GM19193 (cell line): ENCODE results near the gene GP9.

Experiments
- POLR2A ChIP-seq: IDR thresholded peaks from 4 replicates; pipeline ENCODE4 v1.6.1; 2011; ENCODE audit not compliant: insufficient read depth, insufficient read length; ENCODE audit errors: extremely low read depth

GP9 gene

DNA sequence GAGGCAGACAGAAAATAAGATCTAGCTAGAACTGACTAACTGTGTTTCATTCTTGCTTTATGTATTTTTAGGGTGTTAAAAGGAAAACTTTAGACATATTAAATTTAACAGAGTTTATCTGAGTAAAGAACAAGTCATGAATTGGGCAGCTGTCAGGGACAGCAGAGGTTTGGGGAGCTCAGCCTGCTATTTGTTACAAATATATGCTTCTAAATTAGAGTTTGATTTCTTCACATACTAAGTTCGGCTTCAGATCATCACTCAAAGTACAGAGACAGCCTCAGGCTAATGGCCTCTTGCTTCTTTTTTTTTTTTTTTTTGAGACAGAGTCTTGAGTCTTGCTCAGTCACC, 37.6 kb upstream of the GP9 start:
- TF ChIP-seq POLR2A: no peak

DNA sequence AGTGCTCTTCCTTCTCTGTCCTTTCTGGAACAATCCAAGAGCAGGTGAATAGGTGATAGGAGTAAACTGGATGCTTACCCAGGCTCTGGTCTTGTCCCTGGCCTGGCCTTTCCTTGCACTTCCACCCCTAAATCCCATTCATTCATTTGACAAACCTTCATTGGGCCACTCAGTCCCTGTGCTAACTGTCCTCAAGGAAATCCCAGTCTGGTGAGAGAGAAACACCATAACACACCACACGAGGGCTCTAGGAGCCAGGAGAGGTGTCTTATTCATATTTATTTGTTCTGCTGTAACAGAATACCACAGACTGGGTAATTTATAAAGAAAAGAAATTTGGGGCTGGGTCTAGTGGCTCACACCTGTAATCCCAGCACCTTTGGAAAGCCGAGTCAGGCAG, 36.7 kb upstream of the GP9 start:
- TF ChIP-seq POLR2A: no peak

DNA sequence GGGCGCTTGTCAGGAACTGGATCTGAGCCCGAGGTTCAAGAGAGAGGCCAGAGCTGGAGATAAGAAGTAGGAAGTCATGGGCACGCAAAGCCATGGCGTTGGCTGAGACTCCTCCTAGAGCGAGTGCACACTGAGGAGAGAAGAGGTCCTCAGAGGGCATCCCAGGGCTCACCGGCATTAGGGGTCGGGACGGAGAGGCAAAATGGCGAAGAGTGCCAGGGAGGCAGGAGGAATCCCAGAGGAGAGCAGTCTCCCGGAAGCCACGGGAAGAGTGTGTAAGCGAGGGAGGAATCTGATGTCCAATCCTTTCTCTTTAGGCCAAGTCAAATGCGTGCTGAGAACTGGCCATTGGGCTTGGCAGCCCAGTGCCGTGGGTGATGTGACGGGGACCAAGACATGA, 35.5 kb upstream of the GP9 start:
- no peak for TF ChIP-seq POLR2A

DNA sequence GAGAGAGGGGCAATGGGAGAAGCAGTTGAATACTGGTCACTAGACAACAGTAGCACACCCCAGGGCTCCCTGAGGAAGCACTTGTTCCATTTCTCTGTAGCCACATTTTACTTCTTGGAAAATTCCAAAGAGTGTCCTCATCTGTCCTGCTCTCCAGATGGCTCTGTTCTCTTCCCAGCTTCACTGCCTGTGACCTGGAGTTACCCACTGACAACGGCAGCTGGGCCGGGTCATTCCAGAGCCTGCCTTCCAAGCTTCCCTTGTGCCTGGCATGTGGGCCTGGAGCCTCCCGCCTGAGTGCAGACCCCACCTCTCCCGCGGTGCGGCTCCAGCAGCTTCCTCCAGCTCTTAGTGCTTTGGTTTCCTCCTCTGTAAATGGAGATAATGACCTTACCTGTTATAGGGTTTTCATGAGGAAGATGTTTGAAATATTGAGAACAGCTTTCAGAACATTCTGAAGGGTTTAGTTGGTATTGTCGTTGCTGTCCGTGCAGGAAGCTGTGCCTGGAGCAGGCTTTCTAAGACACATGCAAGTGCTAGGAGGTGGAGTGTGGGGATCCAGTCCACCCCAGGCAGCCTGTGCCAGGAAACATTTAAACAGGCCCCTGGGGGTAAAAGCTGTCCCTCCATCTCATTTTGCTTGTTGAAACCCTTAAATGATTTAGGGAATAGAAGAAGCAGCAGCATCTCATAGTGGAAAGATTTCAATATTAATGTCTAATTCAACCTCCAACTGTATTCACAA, 34.7 kb upstream of the GP9 start:
- TF ChIP-seq POLR2A: no peak

DNA sequence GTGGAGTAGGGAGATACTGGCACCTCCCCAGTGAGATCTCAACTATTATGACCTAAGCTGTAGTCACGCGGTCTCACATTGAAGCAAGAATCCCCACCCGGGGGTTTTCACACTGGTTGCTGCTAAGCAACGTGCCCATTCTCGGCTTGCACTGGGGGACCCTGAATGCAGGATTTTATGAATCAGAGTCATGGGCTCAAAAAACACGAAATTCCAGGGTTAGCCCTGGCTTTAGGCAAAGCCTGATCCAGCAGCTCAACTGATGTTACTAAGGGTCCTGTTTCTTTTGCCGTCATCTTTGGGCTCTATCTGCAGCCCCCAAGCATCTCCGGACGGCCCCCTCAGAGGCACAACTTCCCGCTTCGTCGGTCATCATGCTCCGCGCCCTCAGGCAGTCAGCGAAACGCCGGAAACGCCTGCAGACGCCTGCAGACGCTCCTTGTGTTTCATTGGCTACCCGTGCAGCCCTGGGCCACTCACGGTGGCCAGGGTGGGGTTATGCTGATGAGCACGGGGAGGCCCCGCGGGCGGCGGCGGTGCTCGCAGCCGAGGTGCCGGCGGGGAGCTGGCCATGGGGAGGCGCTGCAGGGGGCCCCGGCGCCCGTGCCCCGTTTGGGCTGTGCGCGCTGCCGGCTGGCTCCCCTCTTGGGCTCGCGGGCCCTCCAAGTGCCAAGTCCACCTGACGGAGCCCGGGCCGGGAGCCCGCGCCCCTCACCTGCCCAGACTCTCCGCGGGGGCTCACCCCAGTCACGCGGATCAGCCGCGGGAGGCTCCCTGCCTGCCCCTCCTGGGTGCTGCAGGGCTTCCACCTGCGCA, 33.6 kb upstream of the GP9 start:
- TF ChIP-seq POLR2A: peak; percentile 54

DNA sequence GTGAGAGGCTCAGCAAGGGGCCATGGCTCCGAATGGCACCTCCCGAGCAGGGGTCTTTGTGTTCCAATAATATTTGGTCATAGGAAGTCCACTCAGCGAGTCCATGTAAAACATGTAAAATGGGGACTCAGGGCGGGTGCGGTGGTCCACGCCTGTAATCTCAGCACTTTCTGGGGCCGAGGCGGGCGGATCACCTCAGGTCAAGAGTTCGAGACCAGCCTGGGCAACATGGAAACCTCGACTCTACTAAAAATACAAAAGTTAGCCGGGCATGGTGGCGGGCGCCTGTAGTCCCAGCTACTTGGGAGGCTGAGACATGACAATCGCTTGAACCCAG, 33.1 kb upstream of the GP9 start:
- TF ChIP-seq POLR2A: no peak

DNA sequence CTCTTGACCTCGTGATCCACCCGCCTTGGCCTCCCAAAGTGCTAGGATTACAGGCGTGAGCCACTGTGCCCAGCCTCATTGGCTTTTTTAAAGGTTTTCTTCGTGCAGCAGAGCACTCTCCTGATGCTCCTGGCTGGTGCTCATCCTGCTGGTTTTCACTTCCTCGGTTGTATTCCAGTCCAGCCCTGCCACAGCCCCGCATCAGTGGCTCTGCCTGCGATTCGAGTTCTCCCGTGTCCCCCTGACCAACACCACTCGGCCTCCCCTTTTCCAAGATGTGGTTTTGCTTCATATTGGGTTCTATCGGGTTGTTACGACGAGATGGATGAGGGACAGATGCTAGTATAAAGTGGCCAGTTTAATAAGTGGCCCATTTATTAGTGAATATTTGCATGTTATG, 31.7 kb upstream of the GP9 start:
- no peak for TF ChIP-seq POLR2A

DNA sequence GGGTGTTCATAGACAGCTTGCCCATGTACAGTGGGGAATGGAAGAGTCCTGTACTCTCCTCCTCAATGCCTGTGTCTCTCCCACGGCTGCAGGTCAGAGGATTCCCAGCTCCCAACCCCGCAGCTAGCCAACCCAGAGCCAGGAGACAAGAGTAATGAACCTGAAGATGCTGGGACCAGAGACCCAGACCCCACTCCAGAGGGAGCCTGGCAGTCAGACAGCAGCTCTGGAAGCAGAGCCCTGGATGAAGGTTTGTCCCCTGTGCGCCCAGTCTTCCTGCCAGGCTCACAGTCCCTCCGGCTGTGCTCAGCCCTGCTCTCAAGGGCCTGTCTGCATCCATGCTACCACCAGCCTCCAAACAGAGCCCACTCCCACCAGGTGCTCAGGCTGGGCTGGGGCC, 30.0 kb upstream of the GP9 start:
- no peak for TF ChIP-seq POLR2A

DNA sequence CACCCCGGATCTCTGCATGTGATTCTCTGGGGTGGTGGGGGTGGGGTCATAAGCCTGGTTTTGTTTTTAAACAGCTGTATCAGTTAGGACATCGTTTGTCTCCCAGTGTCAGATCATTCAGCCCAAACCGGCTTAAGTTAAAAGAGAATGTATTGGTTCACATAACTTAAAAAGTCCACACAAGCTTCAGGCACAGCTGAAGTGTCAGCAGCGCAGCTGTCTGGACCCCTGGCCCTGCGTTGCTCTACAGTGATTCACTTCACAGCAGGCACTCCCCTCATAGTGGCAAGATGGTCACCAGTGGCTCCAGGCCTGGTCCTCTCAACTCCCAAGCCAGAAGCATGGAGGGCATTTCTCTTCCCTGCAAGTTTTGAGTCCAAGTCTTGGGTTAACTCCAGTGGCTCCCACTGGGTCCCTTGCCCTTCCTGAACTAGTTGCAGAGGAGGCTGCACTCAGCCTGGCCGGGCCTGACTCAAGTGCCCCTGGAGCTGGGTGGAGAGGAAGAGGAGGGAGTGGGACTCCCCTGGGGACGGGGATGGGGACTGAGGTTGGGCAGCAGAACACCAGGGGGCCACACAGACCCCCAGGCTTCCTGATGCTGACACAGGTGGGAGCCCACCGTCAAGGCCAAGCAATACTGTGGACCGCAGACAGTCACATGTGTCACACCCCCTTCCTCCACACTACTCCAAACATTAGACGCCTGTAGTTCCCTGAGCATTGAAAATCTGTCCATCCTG, 28.9 kb upstream of the GP9 start:
- TF ChIP-seq POLR2A: no peak

DNA sequence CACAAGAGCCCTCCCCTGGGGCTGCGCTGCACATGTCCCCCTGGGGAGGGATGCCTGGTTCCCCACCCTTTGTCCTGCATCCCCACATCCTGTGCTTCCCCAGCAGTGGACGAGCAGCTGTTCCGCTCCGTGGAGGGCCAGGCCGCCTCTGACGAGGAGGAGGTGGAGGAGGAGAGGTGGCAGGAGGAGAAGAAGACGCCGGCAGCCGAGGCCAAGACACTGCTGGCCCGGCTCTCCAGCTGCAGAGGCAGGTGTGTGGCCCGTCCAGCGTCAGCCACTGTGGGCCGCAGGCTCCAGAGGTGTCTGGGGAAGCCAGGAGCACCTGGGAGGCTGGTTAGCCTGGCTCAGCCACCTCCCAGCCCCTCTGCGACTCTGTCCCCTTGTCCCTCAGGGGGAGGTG, 27.9 kb upstream of the GP9 start:
- no peak for TF ChIP-seq POLR2A

DNA sequence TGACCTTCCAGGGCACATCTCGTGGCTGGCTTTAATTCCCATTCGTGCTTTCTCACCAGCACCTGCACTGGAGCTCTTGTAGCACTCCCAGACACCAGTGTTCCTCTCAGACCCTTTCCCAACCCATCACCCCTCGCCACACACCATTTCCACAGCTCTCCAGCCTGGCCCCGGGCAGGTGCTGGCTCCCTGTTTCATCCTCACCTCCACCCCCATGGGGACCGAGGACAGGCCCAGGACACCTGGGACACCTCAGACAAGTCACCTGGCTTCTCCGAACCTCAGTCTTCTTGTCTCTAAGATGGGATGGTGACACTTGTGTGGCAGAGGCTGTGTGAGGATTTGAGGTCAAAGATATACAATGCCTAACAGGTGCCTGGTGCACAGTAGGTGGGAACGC, 27.4 kb upstream of the GP9 start:
- TF ChIP-seq POLR2A: no peak

DNA sequence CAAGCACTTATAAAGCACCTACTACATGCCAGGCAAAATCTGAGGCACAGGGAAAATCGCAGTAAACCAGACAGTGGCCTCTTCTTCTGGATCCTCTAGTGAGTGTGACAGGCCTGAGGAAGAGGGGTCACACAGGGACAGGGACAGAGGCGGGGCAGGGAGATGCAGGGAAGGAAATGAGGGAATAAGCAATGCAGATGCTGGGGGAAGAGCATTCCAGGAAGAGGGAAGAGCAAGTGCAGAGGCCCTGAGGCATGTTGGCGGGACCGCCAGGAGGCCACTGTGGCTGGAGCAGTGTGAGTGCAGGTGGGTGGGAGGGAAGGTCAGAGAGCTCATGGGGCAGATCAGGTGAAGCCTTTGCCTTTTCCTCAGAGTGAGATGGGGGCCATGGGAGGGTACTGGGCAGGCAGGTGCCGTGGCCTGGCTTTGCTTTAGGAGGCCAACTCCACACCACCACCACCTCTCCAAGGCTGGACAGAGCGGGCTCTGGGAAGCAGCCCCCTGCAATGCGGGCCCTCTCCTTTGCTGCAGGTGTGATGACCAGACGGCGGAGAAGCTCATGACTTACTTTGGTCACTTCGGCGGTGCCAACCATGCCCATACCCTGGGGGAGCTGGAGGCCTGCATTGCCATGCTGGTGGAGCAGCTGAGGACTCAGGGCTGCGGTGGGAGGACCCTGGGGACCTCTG, 26.8 kb upstream of the GP9 start:
- no peak for TF ChIP-seq POLR2A

DNA sequence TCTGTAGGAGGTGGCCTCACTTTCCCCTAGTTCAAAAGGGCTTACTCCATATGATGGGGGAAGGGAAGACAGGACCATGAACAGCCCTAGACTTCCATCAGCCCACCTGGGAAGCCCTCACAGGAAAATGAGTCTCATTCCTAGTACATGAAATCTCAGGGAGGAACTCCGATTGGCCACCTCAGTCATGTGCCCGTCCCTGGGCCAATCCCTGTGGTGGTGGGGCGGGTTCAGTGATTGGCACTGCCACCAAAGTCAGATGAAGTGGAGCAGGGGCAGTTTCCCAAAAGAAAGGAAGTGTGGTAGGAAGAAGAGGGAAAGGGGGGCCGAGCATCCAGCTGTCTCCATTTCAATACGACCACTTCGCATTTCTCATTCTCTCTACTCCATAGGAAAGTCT, 25.9 kb upstream of the GP9 start:
- TF ChIP-seq POLR2A: no peak

DNA sequence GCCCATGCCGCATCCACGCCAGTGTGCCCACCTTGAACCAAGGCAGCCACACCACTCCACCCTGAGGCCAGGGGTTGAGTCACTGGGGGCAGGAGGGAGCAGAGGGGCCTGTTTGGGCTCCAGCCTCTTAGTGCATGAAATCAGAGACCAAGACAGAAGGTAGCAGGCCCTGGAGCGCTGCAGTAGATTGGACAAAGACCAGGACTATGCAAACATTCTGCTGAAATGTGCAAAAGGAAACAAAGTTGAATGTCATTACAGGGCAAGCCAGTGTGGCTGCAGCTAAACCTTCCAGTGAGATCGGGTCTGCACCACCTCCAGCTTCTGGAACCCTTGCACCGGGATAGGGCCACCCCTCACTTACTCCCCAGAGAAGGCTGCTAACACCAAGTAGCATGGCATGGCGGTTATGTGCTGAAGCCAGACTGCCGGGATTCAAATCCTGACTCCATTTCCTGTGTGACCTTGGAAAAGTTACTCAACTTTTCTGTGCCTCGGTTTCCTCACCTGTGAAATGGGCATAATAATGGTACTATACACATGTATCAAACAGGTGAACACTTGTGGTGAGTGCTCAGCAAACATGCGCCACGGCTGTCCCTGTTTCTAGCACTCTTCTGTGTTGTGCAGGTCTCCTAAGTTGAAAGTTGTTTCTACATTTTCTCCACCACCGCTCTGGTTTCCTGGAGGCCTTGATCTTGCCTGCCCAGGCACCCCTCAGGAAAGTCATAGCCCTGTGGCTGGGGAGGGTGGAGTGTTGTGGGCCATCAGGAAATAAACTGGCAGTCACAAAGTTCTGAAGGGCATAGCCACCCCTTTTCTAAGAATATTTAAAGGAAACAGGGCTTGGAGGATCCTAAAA, 25.0 kb upstream of the GP9 start:
- TF ChIP-seq POLR2A: no peak
